Eye (tissue), 1 donor: ENCODE measurements around the gene SCGB3A1.

ENCODE experiments used
- DNase-seq: peaks from one replicate; pipeline ENCODE4 v3.0.0-alpha.2; 2015

Gene SCGB3A1

DNA sequence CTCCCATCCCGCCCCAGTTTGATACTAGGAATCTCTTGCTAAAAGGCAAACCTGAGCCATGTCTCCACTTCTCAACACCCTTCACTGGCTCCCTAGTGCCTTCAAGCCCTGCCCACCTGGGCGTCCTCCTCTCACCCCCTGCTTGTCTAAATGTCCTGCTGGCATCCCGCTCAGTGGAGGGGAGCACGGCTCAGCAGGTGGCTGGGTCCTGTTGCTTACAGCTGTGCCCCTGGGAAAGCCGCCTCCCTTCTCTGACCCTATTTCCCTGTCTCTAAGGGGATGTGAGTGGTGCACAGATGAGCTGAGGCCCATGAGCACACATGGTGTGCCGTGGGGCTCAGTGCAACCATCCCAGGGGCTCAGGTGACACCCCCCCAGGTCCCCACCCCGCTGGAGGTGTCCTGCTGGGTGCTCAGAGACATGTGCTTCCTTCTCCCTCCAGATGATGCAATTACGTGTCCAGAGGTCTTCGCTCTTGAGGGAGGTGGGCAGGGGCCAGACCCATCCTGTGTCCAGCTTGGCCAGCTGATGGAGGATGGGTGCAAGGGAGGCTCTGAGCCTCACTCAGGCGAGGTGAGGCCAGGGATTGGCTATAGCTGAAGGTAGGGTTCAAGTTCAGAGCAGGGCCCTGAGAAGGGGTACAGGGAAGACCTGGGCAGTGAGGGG lies 34.0 kb upstream of the SCGB3A1 start:
- DNase-seq: no peak

GRCh38 chr5:180624587-180624986 lies 33.3 kb upstream of the SCGB3A1 start:
- DNase-seq: no peak

GRCh38 chr5:180623844-180624243 lies 32.5 kb upstream of the SCGB3A1 start:
- DNase-seq: no peak

DNA sequence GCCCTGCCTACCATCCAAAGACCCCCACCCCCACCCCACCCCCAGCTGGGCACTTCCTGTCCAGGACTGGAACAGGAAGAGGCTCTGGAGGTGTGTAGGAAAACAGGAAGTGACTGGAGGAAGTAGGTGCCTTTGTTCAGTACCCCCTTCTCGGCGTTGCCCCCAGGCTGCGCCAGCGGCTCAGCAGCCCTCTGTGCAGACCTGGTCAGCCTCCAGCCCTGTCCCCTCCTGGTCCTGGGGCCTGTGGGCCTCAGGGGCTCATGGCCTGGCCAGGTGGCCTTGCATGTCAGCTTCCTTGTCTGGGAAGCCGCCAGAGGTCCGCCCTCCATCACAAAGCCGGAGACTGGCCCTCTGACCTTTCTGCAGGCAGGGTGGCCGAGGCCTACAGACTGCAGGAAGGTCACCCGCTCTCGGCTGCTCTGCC lies 32.1 kb upstream of the SCGB3A1 start:
- DNase-seq: no peak

DNA sequence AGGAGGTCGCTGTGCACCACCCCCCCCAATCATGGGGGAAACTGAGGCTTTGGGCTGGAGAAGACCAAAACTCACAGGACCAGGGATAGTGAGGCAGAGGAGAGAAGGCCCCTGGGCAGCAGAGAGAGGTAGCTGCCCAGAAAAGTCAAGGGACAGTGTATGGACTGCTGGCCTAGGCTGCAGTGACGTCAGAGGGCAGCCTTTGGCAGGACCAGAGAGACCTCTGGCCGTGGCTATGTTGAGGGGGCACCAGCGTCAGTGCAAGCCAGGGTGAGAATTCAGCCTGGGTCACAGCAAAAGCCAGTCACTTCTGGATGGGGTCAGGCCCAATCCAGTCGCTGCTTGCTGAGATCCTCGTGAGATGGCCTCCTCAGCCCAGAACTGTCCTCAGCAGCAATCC lies 31.6 kb upstream of the SCGB3A1 start:
- DNase-seq: no peak

- no peak for DNase-seq
Observed at GRCh38 chr5:180621311-180621710, 30.0 kb upstream of the SCGB3A1 start.

- DNase-seq: no peak
Observed at GRCh38 chr5:180620014-180620413, 28.7 kb upstream of the SCGB3A1 start.

GRCh38 chr5:180619563-180619915 lies 28.2 kb upstream of the SCGB3A1 start:
- no peak for DNase-seq

GRCh38 chr5:180618829-180619562 lies 27.7 kb upstream of the SCGB3A1 start:
- peak; percentile 76 for DNase-seq

DNA sequence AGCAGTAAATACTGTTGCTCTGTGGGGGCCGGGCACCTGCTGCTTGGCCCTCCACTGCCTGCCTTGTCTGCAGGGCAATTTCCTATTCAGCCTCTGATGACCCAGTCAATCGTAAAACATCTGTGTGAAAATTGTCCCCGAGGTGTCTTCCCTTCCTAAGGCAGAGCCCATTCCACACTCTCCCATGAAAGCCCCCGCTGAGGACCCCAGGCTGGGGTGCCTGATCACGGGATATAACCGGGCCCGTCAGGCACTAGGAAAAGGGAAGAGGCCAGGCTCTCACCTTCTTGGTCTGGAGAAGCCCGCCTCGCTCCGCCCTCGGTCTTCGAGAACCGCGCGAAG lies 27.2 kb upstream of the SCGB3A1 start:
- no peak for DNase-seq

DNA sequence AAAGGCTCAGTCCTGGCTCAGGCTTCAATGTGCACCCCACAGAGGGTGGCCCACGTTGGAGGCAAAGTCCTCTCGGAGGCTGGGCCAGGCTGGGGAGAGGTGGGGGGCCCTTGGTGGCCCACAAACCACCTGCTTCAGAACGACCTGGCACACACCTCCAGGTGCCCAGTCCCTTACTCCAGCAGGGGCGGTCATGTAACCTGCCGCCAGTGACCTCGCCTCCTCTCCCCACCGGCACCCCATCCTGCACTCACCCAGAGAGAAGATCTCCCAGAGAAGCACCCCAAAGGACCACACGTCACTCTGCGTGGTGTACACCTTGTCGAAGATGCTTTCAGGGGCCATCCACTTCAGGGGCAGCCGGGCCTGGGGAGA lies 22.5 kb upstream of the SCGB3A1 start:
- no peak for DNase-seq

GRCh38 chr5:180613188-180613813 lies 22.0 kb upstream of the SCGB3A1 start:
- no peak for DNase-seq

DNA sequence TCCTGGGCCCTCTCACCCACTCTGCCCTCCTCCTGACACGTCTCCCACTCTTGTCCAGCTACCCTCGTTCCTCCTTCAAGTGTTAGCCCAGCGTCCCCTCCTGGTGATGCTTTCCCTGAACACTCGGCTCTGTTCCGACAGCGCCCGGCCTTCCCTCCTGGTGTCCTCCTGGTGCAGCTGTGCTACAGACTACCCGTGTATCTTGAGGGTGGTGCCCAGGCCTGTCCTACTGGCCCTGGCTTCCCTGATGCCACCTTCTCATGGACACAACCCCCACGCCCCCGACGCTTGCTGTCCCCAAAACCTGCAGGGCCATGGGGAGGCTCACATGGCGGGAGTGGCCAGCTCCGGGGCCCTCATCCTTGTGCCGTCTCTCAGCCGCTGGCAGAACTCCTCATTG lies 21.4 kb upstream of the SCGB3A1 start:
- no peak for DNase-seq

DNA sequence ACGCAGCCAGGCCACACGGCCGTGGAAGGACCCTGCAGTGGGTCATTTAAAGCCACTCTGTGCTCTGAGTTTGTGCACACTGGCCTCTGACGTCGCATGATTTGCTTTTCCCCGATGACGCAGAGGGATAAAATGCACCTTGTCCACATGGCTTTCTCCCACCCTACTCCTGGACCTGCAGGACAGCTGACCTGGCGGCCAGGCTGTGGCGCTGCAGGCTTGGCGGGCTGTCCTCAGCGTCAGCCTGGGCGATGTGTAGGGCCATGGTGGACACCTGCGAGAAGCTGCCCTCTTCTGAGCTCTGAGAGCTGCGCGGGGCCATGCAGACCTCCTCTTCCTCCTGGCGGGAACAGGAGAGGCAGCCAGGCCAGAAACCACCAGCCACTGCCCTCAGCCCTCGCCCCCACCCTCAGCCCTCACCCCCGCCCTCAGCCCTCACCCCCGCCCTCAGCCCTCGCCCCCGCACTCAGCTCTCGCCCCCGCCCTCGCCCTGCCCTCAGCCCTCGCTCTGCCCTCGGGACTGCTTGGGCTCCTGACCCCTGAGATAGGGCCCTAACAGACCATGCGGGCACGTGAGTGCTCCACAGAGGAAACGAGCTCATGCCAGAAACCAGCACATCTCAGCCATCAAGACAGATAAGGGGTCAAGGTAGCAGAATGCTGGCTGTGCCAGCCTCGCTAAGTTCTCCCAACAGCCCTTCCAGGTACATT lies 20.0 kb upstream of the SCGB3A1 start:
- DNase-seq: no peak

DNA sequence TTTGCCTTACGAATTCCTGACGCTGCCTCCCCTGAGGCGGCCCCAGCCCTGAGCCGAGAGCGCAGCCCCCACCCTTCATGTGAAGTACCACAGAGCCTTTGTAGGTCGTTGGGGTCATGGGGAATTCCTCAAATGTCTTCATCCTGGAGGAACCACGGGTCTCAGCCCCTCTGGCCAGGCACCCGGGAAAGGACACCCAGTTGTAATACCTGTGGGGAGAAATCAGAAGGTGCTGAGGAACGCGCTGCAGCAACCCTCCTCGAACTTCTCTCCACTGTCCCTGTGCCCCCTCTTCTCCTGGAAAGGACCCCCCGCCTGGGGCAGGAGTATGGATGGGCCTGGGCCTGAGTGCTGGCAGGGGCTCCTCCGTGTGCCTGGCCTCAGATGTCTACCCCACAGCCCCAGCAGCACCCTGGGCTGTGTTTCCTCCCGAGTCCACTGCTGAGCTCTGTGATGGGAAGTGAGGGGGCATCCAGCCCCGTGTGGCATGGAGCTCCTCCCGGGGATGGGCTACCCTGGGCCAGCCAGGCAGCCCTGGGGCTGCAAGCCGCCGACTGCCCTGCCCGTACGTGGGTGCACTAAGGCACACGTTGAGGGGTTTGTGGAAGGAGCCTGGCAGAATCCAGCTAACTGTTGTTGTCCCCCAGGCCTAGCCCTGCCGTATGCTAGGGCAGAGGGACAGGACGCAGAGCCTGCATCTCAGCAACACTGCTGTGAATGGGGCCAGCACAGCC lies 18.7 kb upstream of the SCGB3A1 start:
- no peak for DNase-seq

DNA sequence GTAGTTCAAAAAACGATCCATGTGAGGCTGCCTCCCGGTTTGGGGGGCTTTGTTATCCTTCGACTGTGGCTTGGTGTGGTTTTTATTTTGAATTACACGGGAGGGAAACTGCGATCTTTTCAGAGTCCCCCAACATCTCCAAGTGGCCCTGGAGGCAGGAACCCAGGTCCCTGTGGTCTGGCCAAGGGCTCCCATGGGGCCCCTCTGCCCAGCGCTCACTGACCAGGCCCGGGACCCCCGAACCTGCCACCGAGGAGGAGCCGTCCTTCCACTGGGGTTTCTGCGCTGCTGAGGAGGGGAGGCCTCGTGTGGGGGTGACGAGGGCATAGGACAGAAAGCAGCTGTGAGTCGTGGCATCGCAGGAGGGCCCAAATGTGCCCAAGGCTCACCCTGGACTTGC lies 18.1 kb upstream of the SCGB3A1 start:
- no peak for DNase-seq

GRCh38 chr5:180608572-180609310 lies 17.4 kb upstream of the SCGB3A1 start:
- no peak for DNase-seq

GRCh38 chr5:180607861-180608571 lies 16.7 kb upstream of the SCGB3A1 start:
- no peak for DNase-seq

GRCh38 chr5:180606215-180606785 lies 15.0 kb upstream of the SCGB3A1 start:
- DNase-seq: no peak

DNA sequence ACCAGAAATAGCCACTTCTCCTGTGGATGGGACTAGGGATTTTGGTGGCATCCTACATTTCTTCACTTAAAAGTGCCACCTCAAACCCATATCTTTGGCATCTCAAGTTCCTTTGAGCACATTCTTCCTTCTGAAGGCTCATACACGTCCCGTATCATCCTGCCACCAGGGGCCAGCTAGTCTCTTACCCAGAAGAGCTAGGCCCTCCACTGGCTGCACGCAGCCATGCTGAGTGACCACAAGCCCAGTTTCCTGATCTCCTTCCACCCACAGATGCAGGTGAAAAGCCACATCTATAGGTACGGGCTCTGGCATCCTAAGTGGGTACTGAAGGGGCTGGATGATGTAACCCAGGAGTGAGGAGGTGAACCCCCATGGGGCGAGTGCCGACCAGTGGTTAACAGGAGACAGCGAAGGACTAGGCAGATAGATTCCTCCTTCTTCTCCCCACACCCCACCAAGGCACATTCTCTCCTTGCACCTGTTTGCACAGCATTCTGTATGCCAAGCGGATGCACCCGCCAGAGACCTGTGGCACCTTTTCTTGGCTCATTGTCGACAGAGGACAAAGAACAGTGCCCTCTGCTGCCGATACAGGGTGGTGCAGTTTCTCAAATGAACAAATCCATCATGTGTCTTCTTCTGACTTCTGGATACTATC lies 14.4 kb upstream of the SCGB3A1 start:
- peak; percentile 81 for DNase-seq

DNA sequence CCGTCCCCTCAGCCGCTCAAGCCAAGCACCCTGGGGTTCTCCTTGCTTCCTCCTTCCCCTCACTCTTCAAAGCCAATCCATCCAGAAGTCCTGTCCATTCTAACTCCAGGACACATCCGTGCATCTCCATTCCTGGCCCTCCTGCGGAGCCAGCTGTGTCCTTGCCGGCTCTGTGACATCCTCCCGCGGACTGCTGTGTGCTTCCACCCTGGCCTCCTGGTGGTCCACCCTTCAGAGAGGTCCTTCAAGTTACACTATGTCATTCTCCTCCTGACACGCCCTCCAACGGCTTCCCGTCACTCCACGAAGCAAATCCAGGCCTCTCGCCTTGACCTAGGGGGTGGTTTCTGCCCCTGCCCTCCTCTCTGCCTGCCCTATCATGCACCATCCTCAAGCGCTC lies 13.0 kb upstream of the SCGB3A1 start:
- DNase-seq: no peak
